HepG2 (cell line): ENCODE measurements around the gene AAMP. TPM values are rescaled to one million over a fixed set of nuclear protein-coding genes. Genes with fewer than 3 reads are reported as not detected.

Source experiments
- BCLAF1 ChIP-seq: fragments of 450-650 bp; IDR thresholded peaks from 2 replicates; pipeline ENCODE4 v1.6.1; 2017; ENCODE audit warnings: mild to moderate bottlenecking
- BRCA1 ChIP-seq: sonication (generic); formaldehyde crosslinking; IDR thresholded peaks from 2 replicates; pipeline ENCODE4 v1.4.0; 2020; ENCODE audit warnings: missing genetic modification reagents
- ESRRA ChIP-seq: sonication (generic); formaldehyde crosslinking; IDR thresholded peaks from 2 replicates; pipeline ENCODE4 v1.5.1; 2020; ENCODE audit warnings: mild to moderate bottlenecking, low read depth, missing genetic modification reagents
- JUND ChIP-seq: sonication (generic); formaldehyde crosslinking; IDR thresholded peaks from 2 replicates; pipeline ENCODE4 v1.8.0; 2022; ENCODE audit warnings: mild to moderate bottlenecking, missing genetic modification reagents
- KLF11 ChIP-seq: IDR thresholded peaks from 2 replicates; pipeline ENCODE4 v1.6.1; 2016; ENCODE audit warnings: missing compliant biosample characterization
- NFE2L1 ChIP-seq: sonication (generic); formaldehyde crosslinking; IDR thresholded peaks from 2 replicates; pipeline ENCODE4 v1.4.0; 2020; ENCODE audit warnings: missing genetic modification reagents, mild to moderate bottlenecking, borderline replicate concordance
- NR2F6 ChIP-seq, 2 experiments: IDR thresholded peaks; 2 replicates each; pipeline ENCODE4 v1.6.1; 2016; ENCODE audit warnings: antibody characterized with exemption in 1 of 2, mild to moderate bottlenecking in 1 of 2
- PAXIP1 ChIP-seq: sonication (generic); formaldehyde crosslinking; conservative IDR thresholded peaks from 2 replicates; pipeline ENCODE4 v1.4.0; 2020; ENCODE audit warnings: mild to moderate bottlenecking, missing genetic modification reagents, moderate library complexity
- POLR2G ChIP-seq: fragments of 200-400 bp; formaldehyde crosslinking; IDR thresholded peaks from 2 replicates; pipeline ENCODE4 v1.6.1; 2018; ENCODE audit warnings: mild to moderate bottlenecking, low read depth, low read length, moderate library complexity
- ZNF232 ChIP-seq: sonication (generic); formaldehyde crosslinking; IDR thresholded peaks from 2 replicates; pipeline ENCODE4 v1.4.0; 2020; ENCODE audit warnings: missing genetic modification reagents, borderline replicate concordance
- ZNF264 ChIP-seq: sonication (generic); formaldehyde crosslinking; IDR thresholded peaks from 2 replicates; pipeline ENCODE4 v1.4.0; 2020; ENCODE audit warnings: missing genetic modification reagents
- ZNF276 ChIP-seq: sonication (generic); formaldehyde crosslinking; IDR thresholded peaks from 2 replicates; pipeline ENCODE4 v1.4.0; 2020; ENCODE audit warnings: mild to moderate bottlenecking, low read depth, missing genetic modification reagents
- ZNF282 ChIP-seq: fragments of 450-650 bp; IDR thresholded peaks from 2 replicates; pipeline ENCODE4 v1.6.1; 2018; ENCODE audit not compliant: partially characterized antibody
- ZNF343 ChIP-seq: sonication (generic); formaldehyde crosslinking; IDR thresholded peaks from 2 replicates; pipeline ENCODE4 v1.4.0; 2020; ENCODE audit warnings: mild to moderate bottlenecking, missing genetic modification reagents
- ZNF530 ChIP-seq: sonication (generic); formaldehyde crosslinking; IDR thresholded peaks from 2 replicates; pipeline ENCODE4 v1.5.0; 2020; ENCODE audit warnings: low read depth, mild to moderate bottlenecking, missing genetic modification reagents
- ZNF784 ChIP-seq: sonication (generic); formaldehyde crosslinking; IDR thresholded peaks from 2 replicates; pipeline ENCODE4 v1.5.1; 2020; ENCODE audit warnings: missing genetic modification reagents, mild to moderate bottlenecking, borderline replicate concordance
- ZNF800 ChIP-seq: sonication (generic); formaldehyde crosslinking; IDR thresholded peaks from 2 replicates; pipeline ENCODE4 v1.4.0; 2020; ENCODE audit warnings: missing genetic modification reagents
- ZNF891 ChIP-seq: sonication (generic); formaldehyde crosslinking; IDR thresholded peaks from 2 replicates; pipeline ENCODE4 v1.5.0; 2020; ENCODE audit warnings: mild to moderate bottlenecking, missing genetic modification reagents
- polyA plus RNA-seq, 8 experiments: library from polyadenylated mRNA; depleted of rRNA in 3 of 8; stranded (reverse) in 7 of 8; unstranded in 1 of 8; fragments of >200 nt; fragmentation: Illumina TruSeq in 4 of 8; extraction: Trizol in 4 of 8; gene quantifications; 2 replicates each; pipeline versions ENCODE4 v1.2.1 to v1.2.3, GENCODE V29; 2011 to 2016; ENCODE audit warnings: low read depth in 4 of 8, missing spikeins in 1 of 8, mixed read lengths in 1 of 8; ENCODE audit not compliant: insufficient read depth in 1 of 8
- total RNA-seq, 5 experiments: library from RNA; depleted of rRNA; stranded (reverse); fragments of >200 nt; fragmentation: Illumina TruSeq; extraction: Trizol; gene quantifications; 2 replicates each; pipeline ENCODE4 v1.2.3, GENCODE V29; 2016; ENCODE audit warnings: low read depth in 1 of 5

Gene AAMP
- total and polyA plus RNA-seq, 2 of the 13 experiments (the other 11 are each of a cell fraction or from before 2014, with no cell fraction given) = 110 to 186 TPM

GRCh38 chr2:218289639-218290315 is 19.8 kb upstream of the AAMP start (continued):
- TF ChIP-seq ZNF232 (CRISPR knock-in tag) (0 out of 2 replicates have a peak, but pooled peaks have one; percentile 50), BRCA1 (CRISPR knock-in tag) (peak; percentile 85; the same call in 1 of the 2 replicates), ESRRA (CRISPR knock-in tag) (peak; percentile 59; the same call in 1 of the 2 replicates), ZNF264 (CRISPR knock-in tag) (0 out of 2 replicates have a peak, but pooled peaks have one; percentile 61), NR2F6 (IDR thresholded peaks at IDR 0.05) (peak; percentile 62; the same call in 1 of the 2 replicates), NR2F6 (CRISPR knock-in tag; IDR thresholded peaks at IDR 0.05) (peak; percentile 84), POLR2G (peak; percentile 69), ZNF282 (no peak), ZNF276 (CRISPR knock-in tag) (no peak), KLF11 (CRISPR knock-in tag) (no peak), PAXIP1 (CRISPR knock-in tag) (peak; percentile 84), NFE2L1 (CRISPR knock-in tag) (no peak), ZNF891 (CRISPR knock-in tag) (no peak), JUND (CRISPR knock-in tag) (no peak), ZNF530 (CRISPR knock-in tag) (no peak), ZNF343 (no peak), BCLAF1 (no peak), ZNF800 (CRISPR knock-in tag) (peak; percentile 68; the same call in 1 of the 2 replicates), ZNF784 (CRISPR knock-in tag) (0 out of 2 replicates have a peak, but pooled peaks have one; percentile 67)
